PC-3 (cell line): ENCODE measurements around the gene CDKN1B. TPM values are rescaled to one million over a fixed set of nuclear protein-coding genes. Genes with fewer than 3 reads are reported as not detected.

Experiments
- ATAC-seq: fragments of 200-7000 bp; cut with Tn5 transposase; 2 replicates; pipeline ENCODE4 v1.9.1; 2020; ENCODE audit warnings: mild to moderate bottlenecking, moderate library complexity
- BruUV-seq: library from RNA; stranded (reverse); fragments of 400-500 nt; replicated peaks from 2 replicates; lab custom pipeline; 2021; lab: Mats Ljungman, UMichigan
- CTCF ChIA-PET: fragments of 300-600 bp; sonication (Branson Sonifier 250); formaldehyde crosslinking; loops from one replicate; lab custom pipeline; 2022; ENCODE audit warnings: antibody characterized with exemption; lab: Charles Lee
- POLR2A ChIA-PET: fragments of 300-600 bp; sonication (Branson Sonifier 250); formaldehyde crosslinking; loops from one replicate; lab custom pipeline; 2022; ENCODE audit warnings: antibody characterized with exemption; ENCODE audit not compliant: unreplicated experiment; lab: Charles Lee
- DNase-seq: peaks from one replicate; pipeline ENCODE4 v3.0.0-alpha.2; 2015
- H2AFZ ChIP-seq: fragments of 300-600 bp; sonication (generic); 2 replicates; pipeline ENCODE4 v1.6.0; 2016; ENCODE audit warnings: antibody characterized with exemption, low read length
- H3F3A ChIP-seq: fragments of 300-600 bp; sonication (generic); one replicate; pipeline ENCODE4 v1.6.0; 2017; ENCODE audit warnings: antibody characterized with exemption, low read length, control low read depth, mild to moderate bottlenecking; ENCODE audit not compliant: unreplicated experiment
- H3K27ac ChIP-seq: fragments of 300-600 bp; sonication (generic); 2 replicates; pipeline ENCODE4 v1.5.1; 2016; ENCODE audit warnings: mild to moderate bottlenecking, low read length
- H3K27me3 ChIP-seq: fragments of 300-600 bp; sonication (generic); 2 replicates; pipeline ENCODE4 v1.6.1; 2016; ENCODE audit warnings: low read length, mixed read lengths
- H3K36me3 ChIP-seq: fragments of 300-600 bp; sonication (generic); 2 replicates; pipeline ENCODE4 v1.6.1; 2016; ENCODE audit warnings: low read depth, mixed run types, low read length, mixed read lengths
- H3K4me1 ChIP-seq: fragments of 300-600 bp; sonication (generic); 2 replicates; pipeline ENCODE4 v1.5.1; 2016; ENCODE audit warnings: low read length; ENCODE audit not compliant: insufficient read depth
- H3K4me2 ChIP-seq: fragments of 300-600 bp; sonication (generic); 2 replicates; pipeline ENCODE4 v1.6.0; 2016; ENCODE audit warnings: low read length
- H3K4me3 ChIP-seq: fragments of 300-600 bp; sonication (generic); 2 replicates; pipeline ENCODE4 v1.5.1; 2016; ENCODE audit warnings: mild to moderate bottlenecking, low read length, mixed read lengths
- H3K79me2 ChIP-seq: fragments of 300-600 bp; sonication (generic); 2 replicates; pipeline ENCODE4 v1.6.1; 2017; ENCODE audit warnings: low read length, mixed read lengths
- H3K9ac ChIP-seq: fragments of 300-600 bp; sonication (generic); 2 replicates; pipeline ENCODE4 v1.6.0; 2016; ENCODE audit warnings: mild to moderate bottlenecking, low read length
- H3K9me2 ChIP-seq: fragments of 300-600 bp; sonication (generic); replicated peaks from 2 replicates; pipeline ENCODE4 v1.6.1; 2016; ENCODE audit warnings: mixed run types, low read length, mixed read lengths
- H3K9me3 ChIP-seq: fragments of 300-600 bp; sonication (generic); 2 replicates; pipeline ENCODE4 v1.6.1; 2016; ENCODE audit warnings: low read length, mixed read lengths
- H4K20me1 ChIP-seq: fragments of 300-600 bp; sonication (generic); 2 replicates; pipeline ENCODE4 v1.6.1; 2016; ENCODE audit warnings: low read length, mixed read lengths
- CTCF ChIP-seq: fragments of 300-600 bp; sonication (generic); conservative IDR thresholded peaks from 2 replicates; pipeline ENCODE4 v1.5.1; 2017; ENCODE audit warnings: antibody characterized with exemption, low read depth, mild to moderate bottlenecking, low read length
- EZH2 ChIP-seq: fragments of 300-600 bp; sonication (generic); IDR thresholded peaks from one replicate; pipeline ENCODE4 v1.6.1; 2017; ENCODE audit warnings: antibody characterized with exemption, mild to moderate bottlenecking, low read length; ENCODE audit not compliant: unreplicated experiment
- EZH2phosphoT487 ChIP-seq: fragments of 300-600 bp; sonication (generic); IDR thresholded peaks from 2 replicates; pipeline ENCODE4 v1.6.1; 2018; ENCODE audit warnings: mild to moderate bottlenecking, antibody characterized with exemption, low read length, borderline replicate concordance
- intact Hi-C: fragments of 100-400 bp; cut with micrococcal nuclease; formaldehyde crosslinking; loops from 2 replicates; pipeline ENCODE4 v1.9.0; 2023
- total RNA-seq: library from RNA; depleted of rRNA; stranded (reverse); fragments of >200 nt; gene quantifications from 2 replicates; pipeline ENCODE4 v1.2.3, GENCODE V29; 2014

Gene CDKN1B
- total RNA-seq, 1 experiment from 2014 or later: 29.2 TPM

- Histone ChIP-seq H3K9me2 (no peaks in the 10 kb centered on the region), H3K4me2 (peak overlapping the region; percentile 46), H3K27me3 (no peaks in the 10 kb centered on the region), H3K27ac (no peak overlapping the region), H4K20me1 (no peaks in the 10 kb centered on the region), H3K79me2 (no peaks in the 10 kb centered on the region), H3K9ac (no peak overlapping the region), H2AFZ (no peak overlapping the region), H3K36me3 (no peaks in the 10 kb centered on the region), H3K4me1 (peaks cover 18% of the 10 kb centered on the region), H3K9me3 (no peaks in the 10 kb centered on the region), H3K4me3 (no peak overlapping the region), H3F3A (no peaks in the 10 kb centered on the region)
- TF ChIP-seq EZH2phosphoT487 (no peak), EZH2 (no peak), CTCF (no peak)
- ATAC-seq (no peak), DNase-seq (no peak)
- POLR2A ChIA-PET: interaction anchor here (0.5 to 0.7 kb wide), 2 partner anchors 13 to 1093 kb away, joined by 4 to 7 read pairs; no protein-coding TSS in a partner anchor
- BruUV-seq: no TSS peak
- intact Hi-C loops: no loop called here
- CTCF ChIA-PET: interaction anchor here (0.6 kb wide), 1 partner anchor 132 kb away, joined by 4 read pairs; no protein-coding TSS in a partner anchor
Observed at GRCh38 chr12:12741660-12742059, 24.5 kb downstream of the CDKN1B start.

- Histone ChIP-seq H3K27ac (no peak overlapping the region), H3K4me1 (peaks cover 15% of the 10 kb centered on the region), H3F3A (no peaks in the 10 kb centered on the region), H3K9me3 (no peaks in the 10 kb centered on the region), H4K20me1 (no peaks in the 10 kb centered on the region), H3K4me3 (no peak overlapping the region), H3K79me2 (no peaks in the 10 kb centered on the region), H3K27me3 (no peaks in the 10 kb centered on the region), H3K4me2 (0 out of 2 replicates have a peak overlapping the region, but pooled peaks have one; percentile 30), H3K9me2 (no peaks in the 10 kb centered on the region), H3K9ac (no peak overlapping the region), H2AFZ (no peak overlapping the region), H3K36me3 (no peaks in the 10 kb centered on the region)
- no peak for TF ChIP-seq EZH2phosphoT487
- no peak for TF ChIP-seq CTCF
- POLR2A ChIA-PET: no interaction called here
- CTCF ChIA-PET: interaction anchor here (0.6 kb wide), 1 partner anchor 29 kb away, joined by 5 read pairs; no protein-coding TSS in a partner anchor
- no TSS peak for BruUV-seq
- ATAC-seq: no peak
- intact Hi-C loops: no loop called here
- DNase-seq: no peak
Observed at GRCh38 chr12:12744546-12745305, 27.6 kb downstream of the CDKN1B start.
